GM12878 (cell line): ENCODE measurements around the gene DNAJA2. TPM values are rescaled to one million over a fixed set of nuclear protein-coding genes. Genes with fewer than 3 reads are reported as not detected.
A peak's percentile ranks its signal among the peaks of the same experiment; 100 is the strongest.

ENCODE experiments used
- ATAC-seq: fragments of 200-7000 bp; cut with Tn5 transposase; 3 replicates; pipeline ENCODE4 v1.9.1; 2020; ENCODE audit warnings: mild to moderate bottlenecking, moderate library complexity
- BruUV-seq: library from RNA; stranded (reverse); fragments of 400-500 nt; replicated peaks from 2 replicates; lab custom pipeline; 2021; lab: Mats Ljungman, UMichigan
- CTCF ChIA-PET: fragments of 300-600 bp; sonication (Branson Sonifier 250); formaldehyde crosslinking; extraction: SDS; loops from one replicate; lab custom pipeline; 2021; ENCODE audit warnings: inconsistent platforms; lab: Yijun Ruan, JAX
- POLR2A ChIA-PET: fragments of 350-600 bp; formaldehyde crosslinking; extraction: SDS; loops from one replicate; lab custom pipeline; 2021; ENCODE audit warnings: inconsistent platforms; lab: Charles Lee
- RAD21 ChIA-PET: fragments of 300-600 bp; sonication (Branson Sonifier 250); formaldehyde crosslinking; loops from one replicate; lab custom pipeline; 2023; ENCODE audit warnings: antibody characterized with exemption; ENCODE audit not compliant: unreplicated experiment; lab: Charles Lee
- SMC1A ChIA-PET: fragments of 300-600 bp; sonication (Branson Sonifier 250); formaldehyde crosslinking; loops from one replicate; lab custom pipeline; 2023; ENCODE audit not compliant: unreplicated experiment, uncharacterized antibody; lab: Charles Lee
- DNase-seq: peaks from one replicate; pipeline ENCODE4 v3.0.0-alpha.2; 2011; ENCODE audit warnings: low read depth, low spot score
- FAIRE-seq: peaks from 3 replicates; lab custom pipeline; 2011; peaks lifted over from hg19 to GRCh38; lab: Jason Lieb, UNC
- H2AFZ ChIP-seq: 2 replicates; pipeline ENCODE4 v1.6.0; 2011; ENCODE audit warnings: low read depth, low read length, control low read depth; ENCODE audit not compliant: control insufficient read depth
- H3K27ac ChIP-seq: 2 replicates; pipeline ENCODE4 v1.5.1; 2011; ENCODE audit warnings: control low read depth; ENCODE audit not compliant: control insufficient read depth, insufficient read depth
- H3K27me3 ChIP-seq, 2 experiments: replicated peaks in 1 of 2; 2 replicates each; pipeline versions ENCODE4 v1.6.0 to v1.6.1; 2011; ENCODE audit warnings: low read length in 1 of 2; ENCODE audit not compliant: control insufficient read depth in 2 of 2, insufficient read depth in 2 of 2
- H3K36me3 ChIP-seq, 2 experiments: 2 replicates each; pipeline ENCODE4 v1.5.1; 2011; ENCODE audit warnings: low read length in 1 of 2; ENCODE audit not compliant: control insufficient read depth in 2 of 2, insufficient read depth in 2 of 2
- H3K4me1 ChIP-seq: 2 replicates; pipeline ENCODE4 v1.6.1; 2011; ENCODE audit warnings: mild to moderate bottlenecking, low read length, moderate library complexity, mixed read lengths; ENCODE audit not compliant: control insufficient read depth, insufficient read depth
- H3K4me2 ChIP-seq: 2 replicates; pipeline ENCODE4 v1.6.0; 2011; ENCODE audit warnings: control low read depth; ENCODE audit not compliant: control insufficient read depth, insufficient read depth
- H3K4me3 ChIP-seq: fragments of 200-600 bp; sonication (generic); 2 replicates; pipeline ENCODE4 v1.5.1; 2016
- H3K79me2 ChIP-seq: 2 replicates; pipeline ENCODE4 v1.6.0; 2011; ENCODE audit warnings: low read length; ENCODE audit not compliant: control insufficient read depth, insufficient read depth
- H3K9ac ChIP-seq: 2 replicates; pipeline ENCODE4 v1.8.0; 2011; ENCODE audit warnings: low read length, control low read depth, mixed read lengths; ENCODE audit not compliant: control insufficient read depth, insufficient read depth
- H3K9me3 ChIP-seq: replicated peaks from 3 replicates; pipeline ENCODE4 v1.5.1; 2011; ENCODE audit warnings: mild to moderate bottlenecking, low read length; ENCODE audit not compliant: control insufficient read depth, insufficient read depth
- H4K20me1 ChIP-seq: 2 replicates; pipeline ENCODE4 v1.6.0; 2011; ENCODE audit not compliant: control insufficient read depth, insufficient read depth
- ASH2L ChIP-seq: fragments of 300-600, 200-600 bp; sonication (generic); IDR thresholded peaks from 2 replicates; pipeline ENCODE4 v1.6.1; 2017; ENCODE audit warnings: low read depth, mild to moderate bottlenecking, borderline replicate concordance
- BACH1 ChIP-seq: fragments of 450-650 bp; IDR thresholded peaks from 2 replicates; pipeline ENCODE4 v1.6.1; 2017; ENCODE audit warnings: mild to moderate bottlenecking, borderline replicate concordance
- BRCA1 ChIP-seq: IDR thresholded peaks from 2 replicates; pipeline ENCODE4 v1.6.1; 2011; ENCODE audit warnings: low read depth, low read length, improper control_type of control experiment
- CHD1 ChIP-seq: IDR thresholded peaks from 2 replicates; pipeline ENCODE4 v1.6.1; 2012; ENCODE audit warnings: low read depth, low read length, improper control_type of control experiment
- CHD4 ChIP-seq: fragments of 200-600 bp; sonication (generic); IDR thresholded peaks from 2 replicates; pipeline ENCODE4 v1.6.1; 2016; ENCODE audit warnings: mild to moderate bottlenecking
- HDGF ChIP-seq: fragments of 450-650 bp; IDR thresholded peaks from 2 replicates; pipeline ENCODE4 v1.6.1; 2016; ENCODE audit warnings: antibody characterized with exemption
- JUND ChIP-seq: IDR thresholded peaks from 2 replicates; pipeline ENCODE4 v1.6.1; 2012; ENCODE audit warnings: low read depth, mild to moderate bottlenecking, low read length, improper control_type of control experiment, moderate library complexity
- KDM1A ChIP-seq: fragments of 200-600 bp; sonication (generic); IDR thresholded peaks from 2 replicates; pipeline ENCODE4 v1.6.1; 2016; ENCODE audit warnings: borderline replicate concordance
- MTA2 ChIP-seq: fragments of 450-650 bp; IDR thresholded peaks from 2 replicates; pipeline ENCODE4 v1.6.1; 2016; ENCODE audit warnings: low read depth, mild to moderate bottlenecking, moderate library complexity
- MYC ChIP-seq: IDR thresholded peaks from 2 replicates; pipeline ENCODE4 v1.6.1; 2011; ENCODE audit warnings: mild to moderate bottlenecking, low read length, moderate library complexity, inconsistent platforms; ENCODE audit not compliant: insufficient read depth, insufficient replicate concordance, insufficient read length, severe bottlenecking
- ZNF207 ChIP-seq: fragments of 450-650 bp; IDR thresholded peaks from 2 replicates; pipeline ENCODE4 v1.6.1; 2014; ENCODE audit warnings: antibody characterized with exemption, mild to moderate bottlenecking, borderline replicate concordance
- ZNF24 ChIP-seq: fragments of 450-650 bp; IDR thresholded peaks from 2 replicates; pipeline ENCODE4 v1.6.1; 2017; ENCODE audit warnings: antibody characterized with exemption, mild to moderate bottlenecking
- ZSCAN29 ChIP-seq: fragments of 450-650 bp; IDR thresholded peaks from 2 replicates; pipeline ENCODE4 v1.6.1; 2017; ENCODE audit warnings: mild to moderate bottlenecking, moderate library complexity
- WGBS: methylation state at CpG from one replicate; pipeline ENCODE4 v1.1.6; 2016; ENCODE audit warnings: low lambda C conversion rate; ENCODE audit not compliant: insufficient replicate concordance, insufficient coverage; ENCODE audit errors: missing lambda C conversion rate; 5-methylcytosine and 5-hydroxymethylcytosine counted together
- in situ Hi-C: fragments of 300-500 bp; cut with MboI; formaldehyde crosslinking; loops from 9 replicates; pipeline ENCODE4 v1.14.3; 2018; ENCODE audit warnings: mixed read lengths
- intact Hi-C: fragments of 100-400 bp; cut with micrococcal nuclease; formaldehyde crosslinking; loops from one replicate; pipeline ENCODE4 v1.14.2; 2022; ENCODE audit not compliant: unreplicated experiment
- polyA plus RNA-seq, 11 experiments: library from polyadenylated mRNA; depleted of rRNA in 4 of 11; unstranded in 6 of 11; stranded (reverse) in 5 of 11; fragments of >200 nt; fragmentation: Nextera tagmentation in 4 of 11; fragmentation: Illumina TruSeq in 1 of 11; extraction: Ambion mirVana in 4 of 11; extraction: Trizol in 1 of 11; gene quantifications; 1 replicate in 1 of 11; 2 replicates in 10 of 11; pipeline versions ENCODE4 v1.2.1 to v1.2.3, GENCODE V29; 2011 to 2016; ENCODE audit warnings: inconsistent platforms in 2 of 11, missing spikeins in 2 of 11, low read depth in 1 of 11
- total RNA-seq, 4 experiments: library from RNA; depleted of rRNA in 3 of 4; stranded (reverse); fragments of >200 nt in 3 of 4; fragmentation: Illumina TruSeq in 1 of 4; extraction: Trizol in 1 of 4; gene quantifications; 2 replicates each; pipeline versions ENCODE4 v1.2.1 to v1.2.3, GENCODE V29; 2013 to 2021
- TF ChIP-seq, protein P1 (sequence below): IDR thresholded peaks from 2 replicates; pipeline ENCODE4 v1.6.1; 2012; ENCODE audit warnings: low read depth, low read length, improper control_type of control experiment
- TF ChIP-seq, protein P2 (sequence below): fragments of 450-650 bp; IDR thresholded peaks from 2 replicates; pipeline ENCODE4 v1.6.1; 2016; ENCODE audit warnings: mild to moderate bottlenecking, moderate library complexity, borderline replicate concordance
- TF ChIP-seq, protein P3 (sequence below): IDR thresholded peaks from 2 replicates; pipeline ENCODE4 v1.6.1; 2011; ENCODE audit warnings: mild to moderate bottlenecking, low read depth, low read length, moderate library complexity; ENCODE audit not compliant: insufficient replicate concordance
- TF ChIP-seq, protein P4 (sequence below): IDR thresholded peaks from 2 replicates; pipeline ENCODE4 v1.6.1; 2012; ENCODE audit warnings: low read length, inconsistent platforms

Gene DNAJA2
- total and polyA plus RNA-seq, 10 of the 15 experiments (the other 5 are each of a cell fraction or from before 2014, with no cell fraction given) = 26.2 to 96.4 (median 58.1) TPM

DNA sequence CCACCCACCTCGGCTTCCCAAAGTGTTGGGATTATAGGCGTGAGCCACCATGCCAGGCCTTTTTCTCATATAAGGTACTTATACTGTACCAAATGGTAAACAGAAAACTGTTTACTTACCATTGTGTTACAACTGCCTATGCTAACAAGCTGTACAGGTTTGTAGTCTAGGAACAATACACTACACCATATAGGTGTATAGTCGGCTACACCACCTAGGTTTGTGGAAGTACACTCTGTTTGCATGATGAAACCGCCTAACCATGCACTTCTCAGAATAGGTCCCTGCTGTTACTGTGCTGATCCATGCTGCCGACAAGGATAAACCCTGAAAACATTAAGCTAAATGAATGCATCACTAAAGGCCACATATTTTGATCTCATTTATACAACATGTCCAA lies 18.9 kb downstream of the DNAJA2 start:
- H3K27ac ChIP-seq = no peak overlapping the region
- H2AFZ ChIP-seq = no peak overlapping the region
- SMC1A ChIA-PET = interaction anchor here (0.6 to 1.5 kb wide), 3 partner anchors 24 to 1381 kb away, joined by 3 to 4 read pairs (median 3); no protein-coding TSS in a partner anchor
- H3K4me1 ChIP-seq = no peaks in the 10 kb centered on the region
- no peak overlapping the region for H3K4me2 ChIP-seq
- TF ChIP-seq MTA2 (no peak), ZNF207 (no peak), JUND (no peak), ZNF24 (no peak), KDM1A (no peak), BRCA1 (no peak), ASH2L (no peak), MYC (no peak), CHD4 (no peak), CHD1 (no peak), BACH1 (no peak), ZSCAN29 (no peak), HDGF (no peak)
- TF ChIP-seq, protein P1, sequence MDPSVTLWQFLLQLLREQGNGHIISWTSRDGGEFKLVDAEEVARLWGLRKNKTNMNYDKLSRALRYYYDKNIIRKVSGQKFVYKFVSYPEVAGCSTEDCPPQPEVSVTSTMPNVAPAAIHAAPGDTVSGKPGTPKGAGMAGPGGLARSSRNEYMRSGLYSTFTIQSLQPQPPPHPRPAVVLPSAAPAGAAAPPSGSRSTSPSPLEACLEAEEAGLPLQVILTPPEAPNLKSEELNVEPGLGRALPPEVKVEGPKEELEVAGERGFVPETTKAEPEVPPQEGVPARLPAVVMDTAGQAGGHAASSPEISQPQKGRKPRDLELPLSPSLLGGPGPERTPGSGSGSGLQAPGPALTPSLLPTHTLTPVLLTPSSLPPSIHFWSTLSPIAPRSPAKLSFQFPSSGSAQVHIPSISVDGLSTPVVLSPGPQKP = no peak
- TF ChIP-seq, protein P2, sequence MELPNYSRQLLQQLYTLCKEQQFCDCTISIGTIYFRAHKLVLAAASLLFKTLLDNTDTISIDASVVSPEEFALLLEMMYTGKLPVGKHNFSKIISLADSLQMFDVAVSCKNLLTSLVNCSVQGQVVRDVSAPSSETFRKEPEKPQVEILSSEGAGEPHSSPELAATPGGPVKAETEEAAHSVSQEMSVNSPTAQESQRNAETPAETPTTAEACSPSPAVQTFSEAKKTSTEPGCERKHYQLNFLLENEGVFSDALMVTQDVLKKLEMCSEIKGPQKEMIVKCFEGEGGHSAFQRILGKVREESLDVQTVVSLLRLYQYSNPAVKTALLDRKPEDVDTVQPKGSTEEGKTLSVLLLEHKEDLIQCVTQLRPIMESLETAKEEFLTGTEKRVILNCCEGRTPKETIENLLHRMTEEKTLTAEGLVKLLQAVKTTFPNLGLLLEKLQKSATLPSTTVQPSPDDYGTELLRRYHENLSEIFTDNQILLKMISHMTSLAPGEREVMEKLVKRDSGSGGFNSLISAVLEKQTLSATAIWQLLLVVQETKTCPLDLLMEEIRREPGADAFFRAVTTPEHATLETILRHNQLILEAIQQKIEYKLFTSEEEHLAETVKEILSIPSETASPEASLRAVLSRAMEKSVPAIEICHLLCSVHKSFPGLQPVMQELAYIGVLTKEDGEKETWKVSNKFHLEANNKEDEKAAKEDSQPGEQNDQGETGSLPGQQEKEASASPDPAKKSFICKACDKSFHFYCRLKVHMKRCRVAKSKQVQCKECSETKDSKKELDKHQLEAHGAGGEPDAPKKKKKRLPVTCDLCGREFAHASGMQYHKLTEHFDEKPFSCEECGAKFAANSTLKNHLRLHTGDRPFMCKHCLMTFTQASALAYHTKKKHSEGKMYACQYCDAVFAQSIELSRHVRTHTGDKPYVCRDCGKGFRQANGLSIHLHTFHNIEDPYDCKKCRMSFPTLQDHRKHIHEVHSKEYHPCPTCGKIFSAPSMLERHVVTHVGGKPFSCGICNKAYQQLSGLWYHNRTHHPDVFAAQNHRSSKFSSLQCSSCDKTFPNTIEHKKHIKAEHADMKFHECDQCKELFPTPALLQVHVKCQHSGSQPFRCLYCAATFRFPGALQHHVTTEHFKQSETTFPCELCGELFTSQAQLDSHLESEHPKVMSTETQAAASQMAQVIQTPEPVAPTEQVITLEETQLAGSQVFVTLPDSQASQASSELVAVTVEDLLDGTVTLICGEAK = no peak
- TF ChIP-seq, protein P3, sequence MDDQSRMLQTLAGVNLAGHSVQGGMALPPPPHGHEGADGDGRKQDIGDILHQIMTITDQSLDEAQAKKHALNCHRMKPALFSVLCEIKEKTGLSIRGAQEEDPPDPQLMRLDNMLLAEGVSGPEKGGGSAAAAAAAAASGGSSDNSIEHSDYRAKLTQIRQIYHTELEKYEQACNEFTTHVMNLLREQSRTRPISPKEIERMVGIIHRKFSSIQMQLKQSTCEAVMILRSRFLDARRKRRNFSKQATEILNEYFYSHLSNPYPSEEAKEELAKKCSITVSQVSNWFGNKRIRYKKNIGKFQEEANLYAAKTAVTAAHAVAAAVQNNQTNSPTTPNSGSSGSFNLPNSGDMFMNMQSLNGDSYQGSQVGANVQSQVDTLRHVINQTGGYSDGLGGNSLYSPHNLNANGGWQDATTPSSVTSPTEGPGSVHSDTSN = no peak
- TF ChIP-seq, protein P4, sequence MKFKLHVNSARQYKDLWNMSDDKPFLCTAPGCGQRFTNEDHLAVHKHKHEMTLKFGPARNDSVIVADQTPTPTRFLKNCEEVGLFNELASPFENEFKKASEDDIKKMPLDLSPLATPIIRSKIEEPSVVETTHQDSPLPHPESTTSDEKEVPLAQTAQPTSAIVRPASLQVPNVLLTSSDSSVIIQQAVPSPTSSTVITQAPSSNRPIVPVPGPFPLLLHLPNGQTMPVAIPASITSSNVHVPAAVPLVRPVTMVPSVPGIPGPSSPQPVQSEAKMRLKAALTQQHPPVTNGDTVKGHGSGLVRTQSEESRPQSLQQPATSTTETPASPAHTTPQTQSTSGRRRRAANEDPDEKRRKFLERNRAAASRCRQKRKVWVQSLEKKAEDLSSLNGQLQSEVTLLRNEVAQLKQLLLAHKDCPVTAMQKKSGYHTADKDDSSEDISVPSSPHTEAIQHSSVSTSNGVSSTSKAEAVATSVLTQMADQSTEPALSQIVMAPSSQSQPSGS = no peak
- TF ChIP-seq, all 136 proteins: peak for 0
- in situ Hi-C loops = loop anchor here (5.0 kb wide), 2 partner anchors 183 to 1213 kb away; no protein-coding TSS in a partner anchor
- ATAC-seq (peak; percentile 22; the same call in 2 of the 3 replicates), DNase-seq (no peak), FAIRE-seq (no peak)
- ChIA-PET POLR2A (interaction anchor here (1.0 kb wide), 1 partner anchor 9 kb away, joined by 4 read pairs; no protein-coding TSS in a partner anchor), RAD21 (no interaction called here), CTCF (interaction anchor here (0.8 kb wide), 1 partner anchor 1204 kb away, joined by 3 read pairs; no protein-coding TSS in a partner anchor)
- WGBS = 90% methylated on average over 5 of the region's 5 CpGs
- H3K36me3 ChIP-seq = peaks cover 7 to 19% of the 10 kb centered on the region in 2 experiments
- no peaks in the 10 kb centered on the region for H3K27me3 ChIP-seq
- intact Hi-C loops = no loop called here
- no peaks in the 10 kb centered on the region for H3K79me2 ChIP-seq
- no peaks in the 10 kb centered on the region for H4K20me1 ChIP-seq
- no peaks in the 10 kb centered on the region for H3K9me3 ChIP-seq
- no peak overlapping the region for H3K9ac ChIP-seq
- no TSS peak for BruUV-seq
- H3K4me3 ChIP-seq = no peak overlapping the region
